ENCODE measurements around the gene GSE1.

GSE1 gene

DNA sequence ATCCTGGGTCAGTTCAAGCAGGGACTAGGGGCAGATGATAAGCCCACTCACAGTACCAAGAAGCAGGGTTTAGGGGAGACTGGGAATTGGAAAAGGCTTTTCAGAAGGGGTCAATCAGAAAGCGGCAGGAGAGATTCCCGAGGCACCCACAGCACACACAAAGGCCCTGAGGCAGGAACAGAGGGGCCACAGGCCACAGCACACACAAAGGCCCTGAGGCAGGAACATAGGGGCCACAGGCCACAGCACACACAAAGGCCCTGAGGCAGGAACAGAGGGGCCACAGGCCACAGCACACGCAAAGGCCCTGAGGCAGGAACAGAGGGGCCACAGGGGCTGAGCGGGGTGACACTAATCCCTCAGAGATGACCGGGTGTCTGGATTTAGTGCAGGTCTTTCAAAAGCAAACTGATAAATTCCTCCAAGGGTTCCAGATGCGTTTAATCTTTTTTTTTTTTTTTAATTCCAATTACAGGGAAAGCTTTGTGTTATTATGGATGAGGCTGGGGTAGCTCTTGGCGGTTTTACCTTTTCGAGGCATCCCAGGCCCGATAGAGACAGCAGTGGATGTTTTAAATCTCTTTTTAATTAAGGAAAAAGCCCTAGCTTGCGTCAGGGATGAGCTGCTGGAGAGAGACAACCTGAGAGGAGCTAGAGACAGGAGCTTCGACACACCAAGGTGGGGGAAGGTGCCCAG is 106.6 kb downstream of the GSE1 start:
- Histone ChIP-seq H3K4me1 (ENCODE audit: control insufficient read depth, insufficient read depth, low read length) (peaks cover 6% of the 10 kb centered on the region), H3K27me3 (ENCODE audit: control insufficient read depth, insufficient read depth, low read length) (no peaks in the 10 kb centered on the region), H3K4me3 (ENCODE audit: low read depth, low read length) (no peak overlapping the region), H3K9ac (ENCODE audit: low read depth, low read length) (no peak overlapping the region), H3K36me3 (ENCODE audit: control insufficient read depth, insufficient read depth, low read length) (no peaks in the 10 kb centered on the region), H3K9me3 (ENCODE audit: control insufficient read depth, insufficient read depth, low read length) (no peaks in the 10 kb centered on the region)

DNA sequence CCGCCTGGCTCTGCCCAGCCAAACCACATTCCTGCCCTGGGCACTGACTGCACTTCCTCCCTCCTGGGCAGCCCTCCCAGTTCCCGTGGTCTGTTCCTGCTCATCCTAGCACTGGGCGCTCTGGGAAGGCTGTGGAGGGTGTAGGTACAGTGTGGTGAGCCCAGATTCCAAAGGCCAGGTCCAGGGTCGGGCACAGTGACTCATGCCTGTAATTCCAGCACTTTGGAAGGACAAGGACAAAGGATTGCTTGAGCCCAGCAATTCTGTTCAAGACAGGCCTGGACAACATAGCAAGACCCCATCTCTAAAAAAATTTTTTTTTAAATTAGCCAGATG is 107.1 kb downstream of the GSE1 start:
- Histone ChIP-seq H3K4me3 (ENCODE audit: low read depth, low read length) (no peak overlapping the region), H3K36me3 (ENCODE audit: control insufficient read depth, insufficient read depth, low read length) (no peaks in the 10 kb centered on the region), H3K27me3 (ENCODE audit: control insufficient read depth, insufficient read depth, low read length) (no peaks in the 10 kb centered on the region), H3K9ac (ENCODE audit: low read depth, low read length) (no peak overlapping the region), H3K9me3 (ENCODE audit: control insufficient read depth, insufficient read depth, low read length) (no peaks in the 10 kb centered on the region), H3K4me1 (ENCODE audit: control insufficient read depth, insufficient read depth, low read length) (peaks cover 6% of the 10 kb centered on the region)

DNA sequence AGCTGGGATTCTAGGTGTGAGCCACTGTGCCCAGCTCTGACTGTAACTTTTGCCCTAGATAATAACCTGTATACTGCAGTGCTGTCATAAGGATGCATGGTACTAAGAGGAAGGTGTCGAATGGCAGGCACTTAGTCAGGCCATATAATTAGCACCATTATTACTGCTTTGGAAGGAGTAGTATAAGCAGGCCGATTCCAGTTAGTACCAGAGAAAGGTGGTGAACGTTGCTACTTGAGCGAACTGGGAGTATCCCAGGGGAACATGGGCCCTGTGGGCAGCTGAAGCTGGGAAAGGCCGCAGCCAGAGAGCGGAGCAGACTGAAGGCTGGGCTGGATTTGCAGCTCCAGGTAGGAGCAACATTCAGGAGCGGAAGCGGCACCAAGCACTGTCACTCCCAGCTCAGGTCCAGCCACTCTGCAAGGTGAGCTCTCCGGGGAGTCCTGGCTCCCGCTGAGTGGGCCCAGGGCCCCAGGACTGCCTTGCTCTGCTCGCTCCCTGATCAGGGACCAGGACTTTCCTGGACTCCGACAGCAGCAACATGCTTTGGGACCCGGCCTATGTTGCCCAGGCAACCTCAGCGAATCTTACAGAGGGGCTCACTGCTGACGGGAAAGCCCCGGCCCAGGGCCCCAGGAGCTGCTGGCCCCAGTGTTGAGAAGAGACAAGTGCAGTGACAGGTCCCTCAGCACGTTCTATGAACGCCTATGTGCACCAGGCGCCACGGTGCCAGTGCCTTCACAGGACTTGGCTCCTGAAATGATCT is 109.2 kb downstream of the GSE1 start:
- Histone ChIP-seq H3K36me3 (ENCODE audit: control insufficient read depth, insufficient read depth, low read length) (no peaks in the 10 kb centered on the region), H3K9ac (ENCODE audit: low read depth, low read length) (no peak overlapping the region), H3K27me3 (ENCODE audit: control insufficient read depth, insufficient read depth, low read length) (no peaks in the 10 kb centered on the region)

DNA sequence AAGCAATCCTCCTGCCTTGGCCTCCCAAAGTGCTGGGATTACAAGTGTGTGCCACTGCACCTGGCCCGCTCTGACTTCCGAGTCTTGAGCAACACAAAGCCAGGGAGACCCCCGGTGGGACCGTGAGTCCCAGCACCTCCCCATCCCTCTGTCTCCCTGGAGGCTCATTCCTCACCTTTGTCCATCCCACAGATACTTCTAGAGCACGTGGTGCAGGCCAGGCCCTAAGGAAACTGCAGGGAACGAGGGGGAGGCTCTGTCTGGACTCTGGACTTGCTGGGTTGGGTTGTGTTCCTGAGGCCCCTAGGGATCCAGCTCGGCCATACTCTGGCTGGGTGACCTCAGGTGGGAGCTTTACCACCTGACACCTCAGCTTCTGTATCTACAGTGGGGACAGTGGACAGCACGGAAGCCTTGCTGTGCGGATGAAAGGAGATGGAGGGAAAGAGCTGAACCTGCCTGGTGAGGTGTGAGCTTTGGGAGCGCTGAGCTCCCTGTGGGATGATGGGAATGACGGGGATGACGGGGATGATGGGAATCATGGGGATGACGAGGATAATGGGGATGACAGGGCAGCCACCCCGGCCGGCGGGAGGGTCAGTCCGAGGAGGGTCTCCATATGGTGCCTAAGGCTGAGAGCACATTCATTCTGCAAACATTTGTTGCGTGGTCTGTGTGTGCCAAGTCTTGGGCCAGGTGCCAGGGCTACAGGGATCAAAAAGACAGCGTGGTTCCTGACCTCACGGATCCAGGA is 111.2 kb downstream of the GSE1 start:
- H3K4me3 ChIP-seq (ENCODE audit: low read depth, low read length): no peak overlapping the region
- H3K9me3 ChIP-seq (ENCODE audit: control insufficient read depth, insufficient read depth, low read length): no peaks in the 10 kb centered on the region
- H3K4me1 ChIP-seq (ENCODE audit: control insufficient read depth, insufficient read depth, low read length): peaks cover 3% of the 10 kb centered on the region
- H3K9ac ChIP-seq (ENCODE audit: low read depth, low read length): no peak overlapping the region
- H3K27me3 ChIP-seq (ENCODE audit: control insufficient read depth, insufficient read depth, low read length): no peaks in the 10 kb centered on the region
- no peaks in the 10 kb centered on the region for H3K36me3 ChIP-seq (ENCODE audit: control insufficient read depth, insufficient read depth, low read length)

More for the DNA sequence above, 109.2 kb downstream of the GSE1 start:
- Histone ChIP-seq H3K4me1 (ENCODE audit: control insufficient read depth, insufficient read depth, low read length) (no peaks in the 10 kb centered on the region), H3K9me3 (ENCODE audit: control insufficient read depth, insufficient read depth, low read length) (no peaks in the 10 kb centered on the region), H3K4me3 (ENCODE audit: low read depth, low read length) (no peak overlapping the region)

DNA sequence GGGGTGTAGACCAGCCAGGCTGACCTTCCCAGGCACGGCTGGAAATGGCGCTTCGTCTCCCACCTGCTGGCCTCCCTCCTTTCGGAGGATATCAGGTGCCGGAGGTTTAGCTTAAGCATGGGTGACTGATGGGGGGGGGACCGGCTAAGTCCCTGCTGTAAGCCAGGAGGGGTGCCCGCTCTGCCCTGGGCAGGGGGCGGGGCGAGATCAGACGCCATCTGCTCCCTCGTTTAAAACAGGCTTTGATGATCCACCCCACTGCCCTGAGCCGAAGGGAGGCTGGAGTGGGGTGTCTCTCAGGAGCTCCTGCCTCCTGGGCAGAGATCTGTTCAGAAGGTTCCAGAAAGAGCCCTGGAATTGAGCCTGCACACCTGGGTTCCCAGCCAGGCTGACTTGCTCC is 111.8 kb downstream of the GSE1 start:
- H3K27me3 ChIP-seq (ENCODE audit: control insufficient read depth, insufficient read depth, low read length): no peaks in the 10 kb centered on the region
- H3K4me1 ChIP-seq (ENCODE audit: control insufficient read depth, insufficient read depth, low read length): peaks cover 3% of the 10 kb centered on the region
- H3K9ac ChIP-seq (ENCODE audit: low read depth, low read length): no peak overlapping the region
- no peaks in the 10 kb centered on the region for H3K36me3 ChIP-seq (ENCODE audit: control insufficient read depth, insufficient read depth, low read length)
- H3K4me3 ChIP-seq (ENCODE audit: low read depth, low read length): no peak overlapping the region
- no peaks in the 10 kb centered on the region for H3K9me3 ChIP-seq (ENCODE audit: control insufficient read depth, insufficient read depth, low read length)
